HAP-1 (cell line): ENCODE results near the gene JAGN1.
"Not testable (repeated sequence)": the region's sequence is repeated elsewhere in the genome, so short reads cannot be mapped to it uniquely, and the experiment has no call there.

ENCODE experiments used
- DNase-seq, 2 experiments: peaks; one replicate each; pipeline ENCODE4 v3.0.0-alpha.2; 2016 to 2020; ENCODE audit warnings: low spot score in 2 of 2
- H3K27me3 ChIP-seq: fragments of 250-450 bp; sonication (Bioruptor Pico); 2 replicates; pipeline ENCODE4 v1.5.1; 2020; ENCODE audit warnings: low read depth, mild to moderate bottlenecking, moderate library complexity
- H3K36me3 ChIP-seq: fragments of 250-450 bp; sonication (Bioruptor Pico); replicated peaks from 2 replicates; pipeline ENCODE4 v1.5.1; 2020; ENCODE audit warnings: mild to moderate bottlenecking
- H3K4me1 ChIP-seq: fragments of 250-450 bp; sonication (Bioruptor Pico); 2 replicates; pipeline ENCODE4 v1.5.1; 2020; ENCODE audit warnings: mild to moderate bottlenecking
- H3K4me3 ChIP-seq: fragments of 250-450 bp; sonication (Bioruptor Pico); 2 replicates; pipeline ENCODE4 v1.5.1; 2020; ENCODE audit warnings: mild to moderate bottlenecking, moderate library complexity
- H3K9me3 ChIP-seq: fragments of 250-450 bp; sonication (Bioruptor Pico); 2 replicates; pipeline ENCODE4 v1.5.1; 2020; ENCODE audit warnings: mild to moderate bottlenecking, moderate library complexity
- in situ Hi-C: fragments of 300-500 bp; cut with MboI; formaldehyde crosslinking; loops from 3 replicates; pipeline ENCODE4 v1.14.3; 2020; ENCODE audit warnings: low sequenced_read_pairs, inconsistent platforms, mixed read lengths

The JAGN1 gene

DNA sequence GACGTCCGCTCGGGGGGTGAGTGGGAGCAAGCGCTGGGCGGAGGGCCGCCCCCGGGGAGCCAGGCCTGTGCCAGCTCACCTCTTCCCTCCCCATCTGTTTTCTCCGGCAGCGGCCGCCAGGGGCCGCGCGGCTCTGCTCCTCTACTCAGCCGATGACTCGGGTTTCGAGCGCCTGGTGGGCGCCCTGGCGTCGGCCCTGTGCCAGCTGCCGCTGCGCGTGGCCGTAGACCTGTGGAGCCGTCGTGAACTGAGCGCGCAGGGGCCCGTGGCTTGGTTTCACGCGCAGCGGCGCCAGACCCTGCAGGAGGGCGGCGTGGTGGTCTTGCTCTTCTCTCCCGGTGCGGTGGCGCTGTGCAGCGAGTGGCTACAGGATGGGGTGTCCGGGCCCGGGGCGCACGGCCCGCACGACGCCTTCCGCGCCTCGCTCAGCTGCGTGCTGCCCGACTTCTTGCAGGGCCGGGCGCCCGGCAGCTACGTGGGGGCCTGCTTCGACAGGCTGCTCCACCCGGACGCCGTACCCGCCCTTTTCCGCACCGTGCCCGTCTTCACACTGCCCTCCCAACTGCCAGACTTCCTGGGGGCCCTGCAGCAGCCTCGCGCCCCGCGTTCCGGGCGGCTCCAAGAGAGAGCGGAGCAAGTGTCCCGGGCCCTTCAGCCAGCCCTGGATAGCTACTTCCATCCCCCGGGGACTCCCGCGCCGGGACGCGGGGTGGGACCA is 42.6 kb downstream of the JAGN1 start:
- H3K36me3 ChIP-seq, result peaks cover 4% of the 10 kb centered on the region; the same call in 1 of the 2 replicates
- in situ Hi-C loops, result no loop called here
- DNase-seq, result peak; percentile 71 to 88

DNA sequence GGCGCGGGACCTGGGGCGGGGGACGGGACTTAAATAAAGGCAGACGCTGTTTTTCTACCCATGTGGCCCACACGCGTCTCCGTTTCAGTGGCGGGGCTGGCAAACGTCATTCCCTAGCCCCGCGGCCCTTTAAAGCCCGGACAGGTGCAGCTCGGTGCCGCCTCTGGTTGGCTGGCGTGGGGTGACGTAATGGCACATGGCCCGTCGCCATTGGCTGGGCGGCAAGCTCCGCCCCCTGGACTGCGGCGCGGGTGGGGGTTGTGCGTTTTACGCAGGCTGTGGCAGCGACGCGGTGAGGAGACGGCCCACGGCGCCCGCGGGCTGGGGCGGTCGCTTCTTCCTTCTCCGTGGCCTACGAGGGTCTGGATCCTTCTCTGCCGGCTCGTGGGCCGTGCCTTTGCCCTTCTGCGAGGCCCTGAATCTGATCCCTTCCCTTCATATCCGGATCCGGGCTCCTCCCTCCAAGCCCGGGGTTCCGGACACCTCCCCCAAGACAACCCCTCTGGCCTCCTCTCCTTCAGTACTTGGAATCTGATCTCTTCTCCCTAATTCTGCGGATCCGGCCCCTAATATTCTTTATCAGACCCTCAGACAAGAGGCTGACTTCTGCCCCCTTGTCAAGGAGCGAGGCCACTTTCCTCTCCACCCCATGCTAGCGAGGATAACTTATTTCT is 43.3 kb downstream of the JAGN1 start, which contains the start of gene CRELD1:
Gene CRELD1 (plus strand): TSS at position 274 of the 674 bp plus-strand sequence. CDS start 605 bp downstream, outside the sequence.
- Histone ChIP-seq H3K36me3 (peaks cover 4% of the 10 kb centered on the region; the same call in 1 of the 2 replicates), H3K4me1 (peaks cover 15% of the 10 kb centered on the region), H3K27me3 (no peaks in the 10 kb centered on the region), H3K9me3 (no peaks in the 10 kb centered on the region), H3K4me3 (peak within 1 kb of the TSS; percentile 75)
- peak; percentile 92 to 97 for DNase-seq
- in situ Hi-C loops, result no loop called here

More for the DNA sequence above, 42.6 kb downstream of the JAGN1 start:
- peak overlapping the region; percentile 75 for H3K4me3 ChIP-seq
- peaks cover 15% of the 10 kb centered on the region for H3K4me1 ChIP-seq
- no peaks in the 10 kb centered on the region for H3K27me3 ChIP-seq
- no peaks in the 10 kb centered on the region for H3K9me3 ChIP-seq

DNA sequence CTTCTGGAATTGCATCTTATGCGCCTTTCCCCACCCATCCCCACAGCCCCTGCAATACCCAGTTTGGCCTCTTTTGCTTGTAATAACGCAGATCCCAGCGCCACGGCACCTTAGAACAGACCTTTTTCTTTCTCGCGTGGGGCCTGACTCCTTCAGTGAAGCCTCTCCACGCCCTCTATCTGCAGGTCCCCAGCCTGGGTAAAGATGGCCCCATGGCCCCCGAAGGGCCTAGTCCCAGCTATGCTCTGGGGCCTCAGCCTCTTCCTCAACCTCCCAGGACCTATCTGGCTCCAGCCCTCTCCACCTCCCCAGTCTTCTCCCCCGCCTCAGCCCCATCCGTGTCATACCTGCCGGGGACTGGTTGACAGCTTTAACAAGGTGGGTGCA is 43.8 kb downstream of the JAGN1 start:
- Histone ChIP-seq H3K4me1 (peaks cover 15% of the 10 kb centered on the region), H3K9me3 (no peaks in the 10 kb centered on the region), H3K27me3 (no peaks in the 10 kb centered on the region), H3K4me3 (peak overlapping the region; percentile 75), H3K36me3 (peaks cover 4% of the 10 kb centered on the region; the same call in 1 of the 2 replicates)
- in situ Hi-C loops, result no loop called here
- peak in 1 of 2 experiments; percentile 60 for DNase-seq

DNA sequence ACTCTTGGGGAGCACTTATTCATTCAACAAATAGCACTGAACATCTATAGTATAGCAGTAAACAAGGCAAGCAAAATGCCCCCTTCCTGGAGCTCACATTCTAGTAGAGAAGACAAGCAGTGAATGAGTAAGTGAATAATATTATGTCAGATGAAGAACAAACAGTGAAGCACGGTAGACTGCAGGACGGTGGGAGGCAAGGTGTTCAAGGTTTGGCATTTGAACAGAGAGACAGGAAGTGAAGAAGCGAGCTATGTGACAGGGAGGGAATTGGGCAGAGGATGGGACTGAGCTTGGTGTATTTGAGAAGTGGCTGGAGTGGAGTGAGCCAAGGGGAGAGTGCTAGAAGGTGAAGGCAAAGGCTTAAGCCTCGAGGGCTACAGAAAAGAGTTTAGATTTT is 44.6 kb downstream of the JAGN1 start:
- Histone ChIP-seq H3K36me3 (peaks cover 4% of the 10 kb centered on the region; the same call in 1 of the 2 replicates), H3K4me1 (peaks cover 15% of the 10 kb centered on the region), H3K27me3 (no peaks in the 10 kb centered on the region), H3K9me3 (no peaks in the 10 kb centered on the region), H3K4me3 (no peak overlapping the region; the same call in 1 of the 2 replicates)
- in situ Hi-C loops, result no loop called here
- no peak for DNase-seq

DNA sequence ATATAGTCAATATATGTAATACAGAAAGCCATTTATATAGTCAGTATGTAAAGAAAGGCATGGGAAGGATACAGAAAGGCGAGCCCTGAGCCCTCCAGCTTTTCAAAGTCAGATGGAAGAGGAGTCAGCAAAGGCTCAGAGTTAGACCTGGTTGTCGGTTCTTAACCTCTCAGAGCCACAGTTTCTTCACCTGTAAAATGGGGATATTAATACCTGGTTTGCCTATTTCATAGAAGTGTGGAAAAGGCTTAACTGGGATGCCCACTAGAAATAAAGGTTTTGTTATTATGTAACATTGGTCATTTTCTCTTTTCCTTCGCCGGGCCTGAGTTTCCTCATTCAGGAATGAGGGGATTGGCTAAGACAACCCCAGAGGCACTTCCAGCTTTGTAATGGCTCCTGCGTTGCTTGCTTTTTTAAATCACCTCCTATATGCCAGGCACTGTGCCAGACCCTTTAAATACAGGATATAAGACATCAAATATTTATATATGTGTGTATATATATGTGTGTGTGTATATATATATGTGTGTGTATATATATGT is 45.6 kb downstream of the JAGN1 start:
- peaks cover 6% of the 10 kb centered on the region; the same call in 1 of the 2 replicates for H3K36me3 ChIP-seq

DNA sequence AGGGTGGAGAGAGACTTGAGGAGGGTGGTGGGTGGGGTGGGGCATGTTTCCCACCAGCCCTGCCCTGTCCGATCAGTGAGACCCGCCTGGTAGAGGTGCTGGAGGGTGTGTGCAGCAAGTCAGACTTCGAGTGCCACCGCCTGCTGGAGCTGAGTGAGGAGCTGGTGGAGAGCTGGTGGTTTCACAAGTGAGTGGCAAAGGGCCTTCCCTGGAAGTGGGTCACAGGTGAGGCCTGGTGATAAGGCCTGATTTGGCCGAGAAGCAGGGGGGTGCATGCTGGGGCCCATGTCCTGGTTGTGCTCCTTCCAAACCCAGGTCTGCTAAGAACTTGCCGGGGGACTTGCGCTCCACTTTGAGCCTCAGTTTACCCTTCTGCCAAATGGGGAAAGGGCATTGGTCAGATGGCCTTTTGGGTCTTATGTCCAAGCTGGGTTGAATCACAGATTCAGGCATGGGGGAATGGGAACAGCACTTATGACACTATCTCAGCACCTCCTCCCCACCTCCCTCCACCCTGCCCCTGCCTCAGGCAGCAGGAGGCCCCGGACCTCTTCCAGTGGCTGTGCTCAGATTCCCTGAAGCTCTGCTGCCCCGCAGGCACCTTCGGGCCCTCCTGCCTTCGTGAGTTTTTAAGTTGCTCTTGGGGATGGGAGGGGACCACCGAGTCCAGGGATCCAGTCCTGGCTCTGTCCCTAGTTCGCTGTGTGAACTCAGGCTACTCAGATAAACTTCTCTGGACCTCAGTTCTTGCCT is 47.3 kb downstream of the JAGN1 start:
- Histone ChIP-seq H3K27me3 (no peaks in the 10 kb centered on the region), H3K36me3 (peaks cover 8% of the 10 kb centered on the region; the same call in 1 of the 2 replicates), H3K4me1 (peaks cover 14% of the 10 kb centered on the region), H3K4me3 (no peak overlapping the region), H3K9me3 (no peaks in the 10 kb centered on the region)
- in situ Hi-C loops, result no loop called here
- DNase-seq, result no peak

More for the DNA sequence above, 45.6 kb downstream of the JAGN1 start:
- DNase-seq, result no peak
- no peaks in the 10 kb centered on the region for H3K9me3 ChIP-seq
- in situ Hi-C loops, result no loop called here
- H3K4me3 ChIP-seq, result no peak overlapping the region
- peaks cover 15% of the 10 kb centered on the region for H3K4me1 ChIP-seq
- no peaks in the 10 kb centered on the region for H3K27me3 ChIP-seq

DNA sequence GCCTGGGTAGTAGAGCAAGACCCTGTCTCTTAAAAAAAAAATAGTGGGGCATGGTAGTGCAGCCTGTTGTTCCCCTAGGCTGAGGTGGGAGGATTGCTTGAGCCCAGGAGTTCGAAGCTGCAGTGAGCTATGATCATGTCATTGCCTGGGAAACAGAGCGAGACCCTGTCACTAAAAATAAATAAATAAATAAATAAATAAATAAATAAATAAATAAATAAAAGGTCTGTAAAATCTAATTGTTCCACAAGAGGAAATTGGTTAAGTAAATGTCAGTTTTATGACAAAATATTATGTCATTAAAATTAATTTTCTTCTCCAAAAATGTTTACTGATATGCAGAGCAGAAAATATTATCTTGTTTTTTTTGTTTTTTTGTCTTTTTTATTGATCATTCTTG is 48.6 kb downstream of the JAGN1 start:
- H3K27me3 ChIP-seq, result no peaks in the 10 kb centered on the region
- no peak overlapping the region for H3K4me3 ChIP-seq
- H3K36me3 ChIP-seq, result peaks cover 8% of the 10 kb centered on the region; the same call in 1 of the 2 replicates
- peaks cover 7% of the 10 kb centered on the region for H3K4me1 ChIP-seq
- no peaks in the 10 kb centered on the region for H3K9me3 ChIP-seq
- DNase-seq, result no peak
- in situ Hi-C loops, result no loop called here

DNA sequence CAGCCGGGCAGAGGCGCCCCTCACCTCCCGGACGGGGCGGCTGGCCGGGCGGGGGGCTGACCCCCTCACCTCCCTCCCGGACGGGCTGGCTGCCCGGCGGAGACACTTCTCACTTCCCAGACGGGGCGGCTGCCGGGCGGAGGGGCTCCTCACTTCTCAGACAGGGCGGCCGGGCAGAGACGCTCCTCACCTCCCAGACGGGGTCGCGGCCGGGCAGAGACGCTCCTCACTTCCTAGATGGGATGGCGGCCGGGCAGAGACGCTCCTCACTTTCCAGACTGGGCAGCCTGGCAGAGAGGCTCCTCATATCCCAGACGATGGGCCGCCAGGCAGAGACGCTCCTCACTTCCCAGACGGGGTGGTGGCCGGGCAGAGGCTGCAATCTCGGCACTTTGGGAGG is 49.5 kb downstream of the JAGN1 start:
- H3K27me3 ChIP-seq, H3K9me3 ChIP-seq, in situ Hi-C loops, DNase-seq, H3K4me3 ChIP-seq, H3K36me3 ChIP-seq, H3K4me1 ChIP-seq: not testable (repeated sequence)

DNA sequence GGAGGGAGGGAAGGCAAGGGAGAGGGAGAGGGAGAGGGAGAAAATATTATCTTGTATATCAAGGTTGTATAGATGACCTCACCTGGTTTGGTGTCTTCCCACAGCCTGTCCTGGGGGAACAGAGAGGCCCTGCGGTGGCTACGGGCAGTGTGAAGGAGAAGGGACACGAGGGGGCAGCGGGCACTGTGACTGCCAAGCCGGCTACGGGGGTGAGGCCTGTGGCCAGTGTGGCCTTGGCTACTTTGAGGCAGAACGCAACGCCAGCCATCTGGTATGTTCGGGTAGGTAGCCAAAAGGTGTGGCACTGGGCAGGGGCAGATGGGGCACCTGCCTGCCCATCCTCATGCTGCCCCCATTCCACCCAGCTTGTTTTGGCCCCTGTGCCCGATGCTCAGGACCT is 50.3 kb downstream of the JAGN1 start:
- no peaks in the 10 kb centered on the region for H3K4me1 ChIP-seq
- in situ Hi-C loops, result no loop called here
- no peaks in the 10 kb centered on the region for H3K9me3 ChIP-seq
- H3K27me3 ChIP-seq, result no peaks in the 10 kb centered on the region
- no peak overlapping the region for H3K4me3 ChIP-seq
- DNase-seq, result no peak
- H3K36me3 ChIP-seq, result peaks cover 8% of the 10 kb centered on the region; the same call in 1 of the 2 replicates

DNA sequence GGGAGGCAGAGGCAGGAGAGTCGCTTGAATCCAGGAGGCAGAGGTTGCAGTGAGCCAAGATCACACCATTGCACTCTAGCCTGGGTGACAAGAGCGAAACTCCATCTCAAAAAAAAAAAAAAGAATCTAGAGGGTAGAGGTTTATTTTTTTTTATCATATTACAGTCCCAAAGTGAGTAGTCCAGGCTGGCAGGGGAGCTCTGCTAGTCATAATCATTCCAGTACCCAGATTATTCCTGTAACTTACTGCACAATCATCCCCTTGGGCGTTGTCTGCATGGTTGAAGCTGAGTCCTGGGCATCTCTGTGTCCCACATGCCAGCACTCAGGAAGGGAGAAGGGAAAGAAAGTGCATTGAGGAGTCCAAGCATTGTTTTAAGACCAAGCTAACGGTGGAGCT is 51.8 kb downstream of the JAGN1 start:
- H3K36me3 ChIP-seq, result peaks cover 7% of the 10 kb centered on the region; the same call in 1 of the 2 replicates
- no peaks in the 10 kb centered on the region for H3K27me3 ChIP-seq

DNA sequence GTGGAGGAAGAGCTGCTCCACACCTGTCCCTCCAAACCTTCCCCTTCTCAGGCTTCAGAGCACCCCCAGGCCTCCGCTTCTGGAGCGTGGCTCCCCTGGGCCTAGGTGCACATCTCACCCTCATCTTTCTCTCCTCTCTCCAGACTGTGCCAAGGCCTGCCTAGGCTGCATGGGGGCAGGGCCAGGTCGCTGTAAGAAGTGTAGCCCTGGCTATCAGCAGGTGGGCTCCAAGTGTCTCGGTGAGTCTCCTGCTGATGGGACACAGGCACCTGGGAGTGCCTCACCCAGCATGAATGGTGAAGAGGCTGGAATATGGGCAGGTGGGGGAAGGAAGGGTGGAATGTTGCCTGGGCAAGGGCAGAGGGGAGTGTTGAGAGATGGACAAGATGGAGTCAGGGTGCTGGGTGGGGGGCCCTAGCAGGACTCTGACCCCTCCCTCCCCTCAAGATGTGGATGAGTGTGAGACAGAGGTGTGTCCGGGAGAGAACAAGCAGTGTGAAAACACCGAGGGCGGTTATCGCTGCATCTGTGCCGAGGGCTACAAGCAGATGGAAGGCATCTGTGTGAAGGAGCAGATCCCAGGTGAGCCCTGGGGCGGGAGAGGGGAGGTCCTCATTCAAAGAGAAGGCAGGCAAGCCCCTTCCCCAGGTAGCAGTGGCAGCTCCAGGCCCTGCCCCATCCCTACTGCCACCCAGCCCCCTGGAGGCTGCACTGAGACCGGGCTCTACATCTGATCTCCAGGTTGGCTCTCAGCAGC is 52.7 kb downstream of the JAGN1 start:
- H3K9me3 ChIP-seq, result no peaks in the 10 kb centered on the region
- H3K4me1 ChIP-seq, result no peaks in the 10 kb centered on the region
- no peaks in the 10 kb centered on the region for H3K27me3 ChIP-seq
- DNase-seq, result no peak
- no peak overlapping the region for H3K4me3 ChIP-seq
- in situ Hi-C loops, result no loop called here
- H3K36me3 ChIP-seq, result 0 out of 2 replicates have a peak, but pooled peaks cover 4% of the 10 kb centered on the region

More for the DNA sequence above, 51.8 kb downstream of the JAGN1 start:
- no peaks in the 10 kb centered on the region for H3K4me1 ChIP-seq
- no peaks in the 10 kb centered on the region for H3K9me3 ChIP-seq
- no peak for DNase-seq
- no peak overlapping the region for H3K4me3 ChIP-seq
- in situ Hi-C loops, result no loop called here
